ELF-1 (cell line): ENCODE results near the gene ABHD16A.

ENCODE experiments used
- DNase-seq: peaks from one replicate; pipeline ENCODE4 v3.0.0-alpha.2; 2016; ENCODE audit warnings: low read depth, low spot score

ABHD16A gene

DNA sequence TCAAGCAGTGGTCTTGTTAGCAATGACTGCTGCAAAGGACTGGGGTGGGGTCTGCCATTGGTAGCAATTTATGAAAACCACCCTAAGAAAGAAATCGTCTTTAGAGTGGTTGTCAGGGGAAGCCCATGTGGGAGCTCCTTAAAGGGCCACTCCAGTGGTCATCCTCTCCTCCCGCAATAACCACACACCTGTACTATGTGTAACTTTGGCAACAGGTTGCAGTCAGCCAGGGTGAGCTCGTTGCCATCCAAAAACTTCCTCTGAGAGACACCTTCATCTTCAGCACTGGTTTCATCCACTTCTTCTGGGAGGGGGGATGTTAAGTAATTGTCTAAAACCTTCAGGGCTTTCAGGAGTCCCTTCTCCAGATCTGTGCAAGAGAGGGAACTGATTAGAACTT, 28.9 kb upstream of the ABHD16A start:
- DNase-seq = no peak

DNA sequence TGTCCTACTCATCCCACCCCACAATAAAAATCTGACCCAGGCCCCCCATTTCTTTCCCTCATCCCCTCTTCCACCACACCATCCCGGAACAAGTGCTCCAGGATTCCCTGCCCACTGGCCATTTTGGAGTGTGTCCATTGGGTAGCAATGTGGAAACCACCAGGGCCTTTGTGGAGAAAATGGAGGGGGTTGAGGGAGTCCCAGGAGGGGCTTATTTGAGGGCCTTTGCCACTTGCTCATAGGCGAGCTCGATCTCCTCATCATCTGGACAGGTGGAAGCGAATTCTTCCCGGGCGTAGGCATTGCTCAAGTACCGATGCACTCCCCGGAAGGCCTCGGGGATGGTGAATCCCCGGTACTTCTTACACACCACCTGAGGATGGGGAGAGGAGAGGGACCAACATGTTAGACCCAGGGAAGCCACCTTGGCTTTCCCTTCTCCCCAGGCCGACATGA, 27.5 kb upstream of the ABHD16A start:
- peak; percentile 20 for DNase-seq

GRCh38 chr6:31729979-31730630, 27.0 kb upstream of the ABHD16A start:
- DNase-seq = peak; percentile 99

DNA sequence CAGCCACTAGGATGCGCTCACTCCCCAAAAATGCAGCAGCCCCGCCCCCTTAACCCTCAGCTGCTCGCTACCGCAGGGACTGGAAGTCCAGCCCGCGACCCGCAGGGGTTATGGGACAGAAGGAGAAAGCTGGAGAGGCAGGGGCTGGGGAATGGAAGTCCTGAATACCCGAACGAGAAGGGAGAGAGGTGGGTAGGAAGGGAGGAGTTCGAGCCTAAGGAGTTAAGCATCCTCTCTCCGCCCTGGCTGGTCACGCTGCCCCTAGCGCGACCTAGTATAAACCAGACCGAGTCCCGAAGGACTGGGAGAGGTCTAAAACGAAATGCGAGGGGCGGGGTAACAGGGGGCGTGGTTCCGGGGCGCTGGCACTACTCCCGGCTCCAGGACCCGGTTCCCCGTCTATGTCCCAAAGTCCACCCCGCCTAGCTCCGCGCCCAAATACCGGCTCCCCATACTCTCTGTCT, 26.4 kb upstream of the ABHD16A start:
- peak; percentile 95 for DNase-seq

GRCh38 chr6:31728767-31729514, 25.8 kb upstream of the ABHD16A start, which contains the start of gene DDAH2:
Gene DDAH2, minus strand, starts transcription at chr6:31729299. Its CDS starts 138 bp downstream, at chr6:31729161.
- no peak for DNase-seq

GRCh38 chr6:31727717-31728671, 24.9 kb upstream of the ABHD16A start:
- DNase-seq = no peak

- DNase-seq = no peak
Measured at GRCh38 chr6:31727034-31727716, 24.1 kb upstream of the ABHD16A start.

DNA sequence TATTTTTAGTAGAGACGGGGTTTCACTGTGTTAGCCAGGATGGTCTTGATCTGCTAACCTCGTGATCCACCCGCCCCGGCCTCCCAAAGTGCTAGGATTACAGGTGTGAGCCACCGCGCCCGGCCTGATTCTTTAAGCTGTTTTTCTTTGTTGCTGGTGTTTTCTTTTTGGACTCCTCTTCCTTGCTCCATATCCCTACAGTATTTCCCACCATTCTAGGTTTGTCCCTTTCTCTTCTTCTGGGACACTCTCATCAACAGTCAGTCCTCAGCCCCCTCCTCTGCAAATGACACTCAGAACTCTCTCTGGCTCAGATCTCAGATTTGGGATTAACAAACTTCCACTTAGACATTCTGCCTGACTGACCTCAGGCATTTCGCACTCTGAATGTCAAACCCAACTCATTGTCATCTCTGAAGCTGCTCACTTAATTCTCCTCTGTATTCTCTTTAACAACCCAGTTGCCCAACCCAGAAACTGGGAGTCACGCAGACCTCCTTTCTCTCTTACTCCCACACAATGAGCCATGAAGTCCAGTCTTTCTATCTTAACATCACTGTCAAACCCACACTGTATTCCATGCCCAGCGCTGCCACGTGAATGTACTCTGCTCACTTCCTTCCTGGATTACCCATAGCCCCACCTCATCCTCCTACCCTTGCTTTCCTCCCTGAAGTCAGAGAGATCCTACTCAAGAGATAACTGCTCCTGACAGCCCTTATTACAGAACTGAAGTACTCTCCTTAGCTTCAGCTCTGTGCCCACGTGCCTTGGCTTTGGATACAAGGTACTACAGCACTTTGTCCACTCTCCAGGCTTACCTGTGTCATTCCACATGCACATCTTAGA, 22.6 kb upstream of the ABHD16A start:
- DNase-seq = no peak

DNA sequence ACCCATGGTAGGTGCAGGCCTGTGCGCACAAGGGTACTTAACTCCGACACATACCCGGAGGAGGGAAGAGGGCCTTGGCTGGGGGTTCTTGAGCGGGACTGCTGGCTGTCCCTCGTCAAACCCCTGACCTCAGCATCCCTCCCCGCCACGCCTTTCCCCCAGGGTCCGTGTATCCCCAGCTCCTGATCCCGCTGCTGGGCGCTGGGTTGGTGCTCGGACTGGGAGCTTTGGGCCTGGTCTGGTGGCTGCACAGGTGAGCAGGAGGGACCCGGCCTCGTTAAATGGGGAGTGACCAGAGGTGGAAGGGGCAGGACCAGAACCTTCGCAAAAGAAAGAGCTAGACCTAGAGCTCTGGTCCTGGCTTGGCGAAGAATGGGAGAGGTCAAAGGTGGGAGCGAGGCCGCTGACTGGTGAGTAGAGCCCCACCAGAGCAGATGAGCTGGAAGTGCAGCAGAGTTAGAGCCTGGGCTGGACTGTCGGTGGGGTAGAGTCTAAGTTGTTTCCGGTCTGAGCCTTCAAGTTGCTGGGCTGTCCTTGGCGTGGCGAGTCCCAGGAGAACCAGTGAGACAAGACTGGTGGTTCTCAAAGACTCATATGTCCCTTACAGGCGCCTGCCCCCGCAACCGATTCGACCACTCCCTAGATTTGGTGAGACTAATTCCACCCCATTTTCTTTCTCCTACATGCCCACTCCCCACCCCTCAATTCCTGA, 21.0 kb upstream of the ABHD16A start:
- DNase-seq = no peak

- no peak for DNase-seq
Measured at GRCh38 chr6:31723245-31723979, 20.3 kb upstream of the ABHD16A start, which contains the start of gene MPIG6B. Gene MPIG6B, plus strand, starts transcription at chr6:31723373. Its CDS starts 11 bp downstream, at chr6:31723384.

GRCh38 chr6:31722173-31722572, 19.0 kb upstream of the ABHD16A start:
- DNase-seq = no peak

DNA sequence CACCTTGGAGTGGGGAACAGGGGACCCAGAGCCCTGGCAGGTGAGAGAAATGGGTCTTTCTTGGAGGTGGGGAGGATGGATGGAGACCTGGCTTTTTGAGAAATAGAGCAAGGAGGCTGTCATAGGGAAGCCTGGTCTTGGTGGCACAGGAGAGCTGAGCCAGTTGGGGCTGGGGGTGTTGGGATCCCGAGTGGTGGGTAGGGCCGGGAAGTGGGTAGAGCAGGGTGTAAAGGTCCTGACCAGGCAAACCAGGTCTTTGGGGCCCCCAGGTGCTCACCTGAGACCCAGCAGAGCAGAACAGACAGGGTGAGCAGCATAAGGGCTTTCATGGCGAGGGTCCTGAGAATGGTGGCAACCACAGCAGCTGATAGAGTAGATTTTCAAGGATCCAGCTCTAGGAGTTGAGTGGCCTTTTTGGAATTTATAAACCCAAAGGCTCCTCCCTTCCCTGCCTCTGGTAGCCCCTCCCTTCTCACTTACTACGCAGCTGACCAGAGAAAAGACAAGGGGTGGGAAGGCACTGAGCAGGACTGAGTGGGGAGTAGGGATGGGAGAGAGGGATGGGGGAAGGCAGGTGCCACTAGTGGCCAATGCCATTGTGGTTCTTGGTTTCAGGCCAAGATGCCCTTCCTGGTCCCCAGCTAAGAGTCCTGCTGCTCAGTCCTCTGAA, 18.4 kb upstream of the ABHD16A start, which contains the start of gene LY6G6C:
Gene LY6G6C, minus strand, starts transcription at position 396 of the 670 bp plus-strand sequence. Its CDS starts 67 bp downstream, at position 329.
- DNase-seq = no peak

- no peak for DNase-seq
Measured at GRCh38 chr6:31720196-31720770, 17.2 kb upstream of the ABHD16A start.

- no peak for DNase-seq
Measured at GRCh38 chr6:31719001-31719400, 15.9 kb upstream of the ABHD16A start.

GRCh38 chr6:31718265-31718664, 15.1 kb upstream of the ABHD16A start:
- DNase-seq = peak; percentile 84

GRCh38 chr6:31717499-31718222, 14.5 kb upstream of the ABHD16A start:
- DNase-seq = peak; percentile 77
